GM18870 (cell line): ENCODE results near the gene ARSH.
"Not testable (repeated sequence)": the region's sequence is repeated elsewhere in the genome, so short reads cannot be mapped to it uniquely, and the experiment has no call there.

Source experiments
- ATAC-seq: cut with Tn5 transposase; IDR thresholded peaks from one replicate; pipeline ENCODE4 v1.9.1; 2021; ENCODE audit warnings: moderate library complexity; ENCODE audit not compliant: unreplicated experiment

The ARSH gene

DNA sequence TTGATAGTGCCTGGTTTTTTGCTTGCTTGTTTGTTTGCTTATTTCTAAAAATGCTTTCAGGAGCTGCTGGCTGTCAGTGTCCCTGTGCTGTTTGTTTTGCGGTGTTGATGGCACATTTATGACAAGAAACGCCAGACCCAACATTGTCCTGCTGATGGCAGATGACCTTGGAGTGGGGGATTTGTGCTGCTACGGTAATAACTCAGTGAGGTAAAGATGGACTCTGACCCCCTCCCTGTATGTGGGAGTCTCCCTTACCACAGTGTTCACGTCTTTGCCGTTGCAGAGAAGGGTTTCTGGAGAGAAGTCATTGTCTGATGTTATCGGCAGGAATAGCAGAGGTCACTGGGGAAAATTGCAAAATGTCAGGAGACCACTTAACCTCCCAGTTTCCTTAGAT lies at the start of gene ARSH:
Gene ARSH, plus strand, starts transcription at position 52 of the 400 bp plus-strand sequence. Its CDS starts 67 bp downstream, at position 119.
- no peak for ATAC-seq

GRCh38 chrX:2958199-2958598 lies 48.1 kb upstream of the ARSH start:
- no peak for ATAC-seq

DNA sequence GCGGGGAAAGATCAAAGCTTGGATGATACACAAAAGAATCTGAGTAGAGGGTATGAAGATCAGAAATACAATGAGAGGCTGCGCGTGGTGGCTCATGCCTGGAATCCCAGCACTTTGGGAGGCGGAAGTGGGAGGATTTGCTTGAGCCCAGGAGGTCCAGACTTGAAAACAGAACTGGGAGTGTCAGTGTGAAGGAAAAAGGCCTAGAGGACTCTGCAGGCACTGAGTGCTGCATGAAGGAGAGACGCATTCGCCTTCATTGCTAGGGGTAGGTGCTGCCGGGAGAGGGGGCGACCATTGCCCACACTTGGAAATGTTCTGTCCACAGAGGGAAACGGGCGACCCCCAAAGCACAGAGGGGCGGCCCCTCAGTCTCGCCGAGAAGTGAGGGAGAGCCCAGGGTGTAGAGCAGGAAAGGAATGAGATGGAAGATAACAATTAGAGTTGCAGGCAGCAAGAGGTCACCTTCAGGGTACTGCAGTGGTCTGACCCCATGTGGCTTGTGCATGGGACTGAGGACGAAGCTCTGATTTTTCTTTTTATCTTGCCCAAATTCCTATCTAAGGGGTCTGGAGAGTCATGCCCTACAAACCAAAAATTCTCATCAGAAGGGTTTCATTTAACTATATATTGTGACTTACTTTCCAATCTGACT lies 45.4 kb upstream of the ARSH start:
- no peak for ATAC-seq

DNA sequence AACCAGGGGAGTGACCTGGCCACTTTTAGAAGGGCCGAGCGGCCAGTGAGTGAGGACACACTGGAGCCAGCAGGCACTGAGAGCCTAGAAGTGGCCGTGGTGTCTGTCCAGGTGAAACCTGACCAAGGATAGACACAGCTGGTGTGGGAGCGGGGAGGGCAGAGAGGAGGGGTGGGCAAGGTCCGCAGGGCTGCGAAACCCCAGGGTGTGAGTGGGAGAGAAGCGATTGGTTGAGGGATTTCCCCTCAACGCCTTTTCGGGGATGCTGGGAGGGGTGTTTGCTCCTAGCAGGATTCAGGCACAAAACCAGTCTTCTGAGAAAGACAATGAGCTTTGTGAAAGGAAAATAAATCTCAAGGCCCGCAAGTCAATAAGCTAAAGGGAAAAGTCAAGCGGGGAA lies 44.0 kb upstream of the ARSH start:
- no peak for ATAC-seq

- not testable (repeated sequence) for ATAC-seq
Observed at GRCh38 chrX:2963449-2963848, 42.9 kb upstream of the ARSH start.

GRCh38 chrX:2963992-2964794 lies 42.2 kb upstream of the ARSH start:
- ATAC-seq = not testable (repeated sequence)

GRCh38 chrX:2965965-2966364 lies 40.4 kb upstream of the ARSH start:
- peak; percentile 76 for ATAC-seq

GRCh38 chrX:2967012-2967411 lies 39.3 kb upstream of the ARSH start:
- no peak for ATAC-seq

GRCh38 chrX:2967584-2967983 lies 38.8 kb upstream of the ARSH start:
- ATAC-seq = no peak

DNA sequence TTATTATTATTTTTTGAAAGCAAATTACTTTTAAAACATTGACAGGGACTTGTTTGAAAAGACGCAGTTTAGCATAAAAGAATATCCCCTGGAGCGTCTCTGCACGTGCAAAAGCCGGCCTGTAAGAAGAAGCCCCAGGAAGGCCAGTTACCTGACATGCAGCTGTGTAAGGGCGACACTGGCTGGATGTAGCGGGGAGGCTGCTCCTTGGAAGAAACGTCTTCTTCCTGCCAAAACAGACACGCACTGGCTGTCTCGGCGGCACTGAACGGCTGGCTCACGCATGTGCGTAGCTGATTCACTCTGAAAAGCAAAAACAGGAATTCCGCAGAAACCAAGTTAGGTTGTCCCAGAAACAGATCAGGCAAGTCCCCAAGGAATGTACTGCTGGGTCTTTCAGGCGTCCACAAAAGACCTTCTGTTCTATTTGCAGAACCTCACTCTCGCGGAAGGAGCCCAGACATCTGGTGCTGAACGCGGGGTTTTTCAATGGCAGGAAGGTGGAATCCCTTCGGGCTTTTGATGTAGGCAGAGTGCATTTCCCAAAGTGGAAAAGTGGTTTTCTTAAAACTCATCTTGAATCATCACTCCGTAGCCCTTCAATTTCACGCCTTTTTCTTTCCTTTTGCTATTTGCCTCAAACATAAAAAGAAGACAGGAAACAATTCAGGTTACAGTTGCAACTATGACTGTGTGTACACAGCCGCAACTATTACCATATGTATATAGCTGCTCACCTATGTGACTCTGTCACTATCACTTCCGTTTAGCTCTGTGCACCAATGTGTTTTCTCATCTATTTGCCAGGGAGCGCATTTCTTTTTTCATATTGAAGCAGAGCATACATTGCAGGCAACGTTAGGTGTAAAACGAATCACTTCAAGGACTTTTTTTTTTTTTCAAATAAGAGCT lies 38.1 kb upstream of the ARSH start:
- ATAC-seq = peak; percentile 39

- no peak for ATAC-seq
Observed at GRCh38 chrX:2969021-2969420, 37.3 kb upstream of the ARSH start.

- no peak for ATAC-seq
Observed at GRCh38 chrX:2972391-2972790, 34.0 kb upstream of the ARSH start.

DNA sequence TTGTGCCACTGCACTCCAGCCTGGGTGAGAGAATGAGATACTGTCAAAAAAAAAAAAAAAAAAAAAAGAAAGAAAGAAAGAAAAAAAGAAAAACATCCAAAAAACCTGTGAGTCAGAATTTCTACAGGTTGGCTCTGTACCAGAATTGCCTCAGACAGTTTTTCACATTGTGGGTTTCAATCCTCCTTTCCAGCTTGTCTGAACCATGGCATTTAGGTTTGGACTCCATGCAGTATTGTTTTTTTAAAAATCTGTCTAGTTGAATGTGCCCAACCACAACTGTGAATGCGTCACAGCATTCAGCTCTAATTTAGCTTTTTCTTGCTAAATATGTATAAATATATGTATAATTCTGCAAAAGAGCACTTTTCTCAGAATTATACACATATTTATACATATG lies 31.4 kb upstream of the ARSH start:
- ATAC-seq = no peak

DNA sequence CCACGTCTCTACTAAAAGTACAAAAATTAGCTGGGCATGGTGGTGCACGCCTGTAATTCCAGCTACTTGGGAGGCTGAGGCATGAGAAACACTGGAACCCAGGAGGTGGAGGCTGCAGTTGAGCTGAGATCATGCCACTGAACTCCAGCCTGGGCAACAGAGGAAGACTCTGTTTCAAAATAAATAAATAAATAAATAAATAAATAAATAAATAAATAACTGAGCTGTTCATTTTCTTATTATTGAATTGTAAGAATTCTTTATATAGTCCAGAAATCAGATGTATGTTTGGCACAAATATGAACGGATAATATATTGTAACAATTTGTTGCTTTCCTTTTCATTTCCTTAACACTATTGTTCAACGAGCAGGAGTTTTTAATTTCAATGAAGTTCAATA lies 27.7 kb upstream of the ARSH start:
- not testable (repeated sequence) for ATAC-seq

DNA sequence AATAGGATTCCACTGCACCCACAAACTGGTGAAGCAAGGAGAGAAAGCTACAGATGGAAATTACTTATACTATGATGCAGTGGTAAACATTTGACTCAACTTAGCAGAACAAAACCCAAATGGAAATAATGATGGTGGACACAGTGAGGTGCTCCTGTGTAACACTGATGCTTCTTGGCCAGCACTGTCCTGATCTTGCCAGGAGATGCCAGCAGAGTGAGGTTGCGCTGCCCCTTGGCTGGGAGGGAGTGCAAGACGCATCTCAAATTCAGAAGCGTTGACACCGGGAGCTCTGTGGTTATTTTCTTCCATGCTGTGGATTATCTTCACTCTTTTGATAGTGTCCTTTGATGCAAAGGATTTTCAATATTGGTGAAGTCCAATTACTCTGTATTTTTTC lies 22.0 kb upstream of the ARSH start:
- ATAC-seq = no peak

DNA sequence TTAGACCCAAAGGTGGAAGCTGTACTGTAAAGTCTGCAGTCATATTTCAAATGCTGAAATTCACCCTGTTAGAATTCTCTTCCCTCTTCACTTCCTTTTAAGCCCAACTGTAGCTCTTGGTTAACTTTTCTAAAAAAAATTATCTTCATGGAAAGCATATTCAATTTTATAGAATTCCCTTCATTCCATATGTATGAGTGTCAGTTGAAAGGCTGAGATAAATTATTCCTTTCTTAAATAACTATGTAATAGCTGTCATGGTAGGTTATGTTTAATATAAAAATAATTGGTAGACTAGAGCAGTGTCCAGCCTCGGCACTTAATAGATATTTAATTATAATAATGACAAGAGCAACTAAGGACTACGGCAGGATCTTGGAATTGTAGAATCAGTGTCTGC lies 16.8 kb upstream of the ARSH start:
- no peak for ATAC-seq

GRCh38 chrX:3010532-3010931 lies 4.2 kb downstream of the ARSH start:
- ATAC-seq = no peak

GRCh38 chrX:3017492-3017891 lies 11.1 kb downstream of the ARSH start:
- ATAC-seq = no peak

DNA sequence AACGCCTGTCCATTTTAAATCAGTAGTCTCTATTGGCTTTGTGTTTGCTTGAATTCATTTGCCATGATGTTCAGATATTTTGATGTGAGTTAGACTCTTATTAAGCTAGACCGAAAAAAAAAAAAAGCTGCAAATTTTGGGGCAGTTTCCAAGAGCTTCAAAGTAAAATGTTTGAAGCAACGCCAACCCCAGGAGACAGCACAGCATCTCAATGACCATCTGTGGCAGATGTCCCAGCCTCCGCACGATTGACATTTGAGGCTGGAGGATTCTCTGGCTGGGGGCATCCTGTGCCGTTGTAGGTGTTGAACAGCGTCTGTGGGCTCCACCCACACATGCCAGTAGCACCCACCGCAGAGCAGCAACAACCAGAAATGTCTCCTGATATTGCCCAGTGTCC lies 17.8 kb downstream of the ARSH start:
- ATAC-seq = no peak

- ATAC-seq = no peak
Observed at GRCh38 chrX:3026074-3026815, 19.9 kb downstream of the ARSH start.

DNA sequence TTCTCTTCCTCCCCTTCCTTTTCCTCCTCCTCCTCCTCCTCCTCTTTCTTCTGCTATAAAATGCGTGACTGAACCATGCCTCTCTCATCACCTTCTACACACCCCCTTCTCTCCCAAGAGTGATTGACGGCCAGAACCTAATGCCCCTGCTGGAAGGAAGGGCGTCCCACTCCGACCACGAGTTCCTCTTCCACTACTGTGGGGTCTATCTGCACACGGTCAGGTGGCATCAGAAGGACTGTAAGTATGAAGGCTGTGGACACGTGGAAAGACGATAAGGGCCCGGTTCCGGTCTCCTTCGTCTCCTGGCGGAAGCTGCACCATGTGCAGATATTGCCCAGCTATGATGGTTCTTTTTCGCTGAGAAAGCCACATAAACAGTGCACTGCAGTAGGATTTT lies 22.8 kb downstream of the ARSH start:
- no peak for ATAC-seq
